Left ventricle myocardium inferior (tissue), 1 donor: ENCODE data around the gene TNK2. TPM values are rescaled to one million over a fixed set of nuclear protein-coding genes. Genes with fewer than 3 reads are reported as not detected.

ENCODE experiments used
- DNase-seq: peaks from one replicate; pipeline ENCODE4 v3.0.0-alpha.2; 2020
- H3K27ac ChIP-seq: fragments of 200-600 bp; replicated peaks from 2 replicates; pipeline ENCODE4 v1.8.0; 2021
- H3K27me3 ChIP-seq: fragments of 200-600 bp; 2 replicates; pipeline ENCODE4 v1.8.0; 2021; ENCODE audit warnings: low read depth
- H3K36me3 ChIP-seq: fragments of 200-600 bp; 2 replicates; pipeline ENCODE4 v1.8.0; 2021
- H3K4me1 ChIP-seq: fragments of 200-600 bp; 2 replicates; pipeline ENCODE4 v1.8.0; 2021
- H3K4me3 ChIP-seq: fragments of 200-600 bp; 2 replicates; pipeline ENCODE4 v1.8.0; 2021; ENCODE audit warnings: mild to moderate bottlenecking, moderate library complexity
- H3K9me3 ChIP-seq: fragments of 200-600 bp; replicated peaks from 2 replicates; pipeline ENCODE4 v1.8.0; 2021
- CTCF ChIP-seq: fragments of 200-600 bp; IDR thresholded peaks from 2 replicates; pipeline ENCODE4 v1.8.0; 2021; ENCODE audit warnings: antibody characterized with exemption, mild to moderate bottlenecking, borderline replicate concordance
- intact Hi-C: fragments of 100-400 bp; cut with micrococcal nuclease; formaldehyde crosslinking; loops from one replicate; pipeline ENCODE4 v1.11.0; 2022
- total RNA-seq: library from RNA; stranded (reverse); fragmentation: NEBNext Ultra II Directional; extraction: Animal tissue kit (Norgen Biotek cat#: 25700); gene quantifications from one replicate; pipeline ENCODE4 v1.2.1, GENCODE V29; 2021
- donor health status: DM: no; HTN: yes; CAD: no; lungs with severe emphysema.

The TNK2 gene
- total RNA-seq, 1 donor from 2014 or later = 33.2 TPM

- peak; percentile 100 for TF ChIP-seq CTCF
- no peak overlapping the region for H3K27ac ChIP-seq
- DNase-seq = peak; percentile 77
- H3K36me3 ChIP-seq = no peaks in the 10 kb centered on the region
- peaks cover 13% of the 10 kb centered on the region for H3K27me3 ChIP-seq
- H3K4me3 ChIP-seq = no peak overlapping the region
- H3K4me1 ChIP-seq = peaks cover 5% of the 10 kb centered on the region
- H3K9me3 ChIP-seq = no peaks in the 10 kb centered on the region
- intact Hi-C loops = no loop called here
These were observed 57.4 kb downstream of the TNK2 start for GRCh38 chr3:195850857-195851543.

GRCh38 chr3:195849322-195850074, 58.9 kb downstream of the TNK2 start:
- no peaks in the 10 kb centered on the region for H3K36me3 ChIP-seq
- H3K27ac ChIP-seq = no peak overlapping the region
- peaks cover 5% of the 10 kb centered on the region for H3K4me1 ChIP-seq
- H3K27me3 ChIP-seq = peaks cover 18% of the 10 kb centered on the region
- no peaks in the 10 kb centered on the region for H3K9me3 ChIP-seq
- intact Hi-C loops = no loop called here
- DNase-seq = no peak
- TF ChIP-seq CTCF = peak; percentile 17
- H3K4me3 ChIP-seq = no peak overlapping the region

- intact Hi-C loops = no loop called here
- Histone ChIP-seq H3K27ac (no peak overlapping the region), H3K27me3 (peaks cover 20% of the 10 kb centered on the region), H3K4me3 (no peak overlapping the region), H3K36me3 (no peaks in the 10 kb centered on the region), H3K9me3 (no peaks in the 10 kb centered on the region), H3K4me1 (peaks cover 5% of the 10 kb centered on the region)
- DNase-seq = no peak
- TF ChIP-seq CTCF = no peak
These were observed 61.0 kb downstream of the TNK2 start for GRCh38 chr3:195847055-195847950.

GRCh38 chr3:195845483-195845882, 62.9 kb downstream of the TNK2 start:
- Histone ChIP-seq H3K27me3 (peaks cover 19% of the 10 kb centered on the region), H3K36me3 (no peaks in the 10 kb centered on the region), H3K4me3 (no peak overlapping the region), H3K27ac (no peak overlapping the region), H3K9me3 (no peaks in the 10 kb centered on the region), H3K4me1 (no peaks in the 10 kb centered on the region)
- intact Hi-C loops = no loop called here
- no peak for TF ChIP-seq CTCF
- no peak for DNase-seq

- no peak for DNase-seq
- Histone ChIP-seq H3K27me3 (peaks cover 23% of the 10 kb centered on the region), H3K4me3 (no peak overlapping the region), H3K27ac (no peak overlapping the region), H3K4me1 (no peaks in the 10 kb centered on the region), H3K9me3 (no peaks in the 10 kb centered on the region), H3K36me3 (no peaks in the 10 kb centered on the region)
- intact Hi-C loops = no loop called here
- no peak for TF ChIP-seq CTCF
These were observed 63.6 kb downstream of the TNK2 start for GRCh38 chr3:195844671-195845218.
